ENCODE data around the gene NINJ1.

Gene NINJ1

DNA sequence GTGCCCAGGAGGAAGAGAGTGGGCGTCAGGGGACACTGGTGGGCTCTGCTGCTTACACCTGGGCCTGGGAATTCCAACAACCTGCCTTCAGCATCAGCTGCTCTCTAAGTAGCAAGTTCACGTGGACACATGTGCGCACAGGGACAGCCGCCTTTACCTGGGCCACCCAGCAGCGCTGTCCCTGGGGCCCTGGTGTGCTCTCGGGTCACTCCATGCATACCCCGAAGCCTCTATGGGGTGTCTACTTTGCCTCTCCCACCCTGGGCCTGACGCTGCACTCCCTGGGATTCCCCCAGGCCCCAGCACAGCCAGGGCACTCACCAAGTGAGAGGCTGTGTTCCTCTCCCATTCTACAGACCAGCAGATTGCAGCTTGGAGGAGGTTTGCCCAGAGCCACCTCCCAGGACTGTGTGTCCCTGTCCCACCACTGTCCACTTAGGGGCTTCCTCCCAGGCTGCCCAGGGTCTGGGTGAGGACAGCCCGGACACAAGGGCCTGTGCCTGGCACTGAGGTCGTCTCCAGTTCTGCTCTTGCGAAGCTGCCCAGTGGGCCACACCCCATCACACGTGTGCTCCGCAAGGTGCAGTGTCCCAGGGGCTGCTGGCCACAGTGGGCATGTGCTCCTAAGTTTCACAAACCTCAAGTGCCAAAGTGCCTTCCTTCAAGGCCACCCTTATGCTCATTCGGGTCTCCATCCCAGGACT lies 5.9 kb downstream of the NINJ1 start:
- TF ChIP-seq, protein P1, sequence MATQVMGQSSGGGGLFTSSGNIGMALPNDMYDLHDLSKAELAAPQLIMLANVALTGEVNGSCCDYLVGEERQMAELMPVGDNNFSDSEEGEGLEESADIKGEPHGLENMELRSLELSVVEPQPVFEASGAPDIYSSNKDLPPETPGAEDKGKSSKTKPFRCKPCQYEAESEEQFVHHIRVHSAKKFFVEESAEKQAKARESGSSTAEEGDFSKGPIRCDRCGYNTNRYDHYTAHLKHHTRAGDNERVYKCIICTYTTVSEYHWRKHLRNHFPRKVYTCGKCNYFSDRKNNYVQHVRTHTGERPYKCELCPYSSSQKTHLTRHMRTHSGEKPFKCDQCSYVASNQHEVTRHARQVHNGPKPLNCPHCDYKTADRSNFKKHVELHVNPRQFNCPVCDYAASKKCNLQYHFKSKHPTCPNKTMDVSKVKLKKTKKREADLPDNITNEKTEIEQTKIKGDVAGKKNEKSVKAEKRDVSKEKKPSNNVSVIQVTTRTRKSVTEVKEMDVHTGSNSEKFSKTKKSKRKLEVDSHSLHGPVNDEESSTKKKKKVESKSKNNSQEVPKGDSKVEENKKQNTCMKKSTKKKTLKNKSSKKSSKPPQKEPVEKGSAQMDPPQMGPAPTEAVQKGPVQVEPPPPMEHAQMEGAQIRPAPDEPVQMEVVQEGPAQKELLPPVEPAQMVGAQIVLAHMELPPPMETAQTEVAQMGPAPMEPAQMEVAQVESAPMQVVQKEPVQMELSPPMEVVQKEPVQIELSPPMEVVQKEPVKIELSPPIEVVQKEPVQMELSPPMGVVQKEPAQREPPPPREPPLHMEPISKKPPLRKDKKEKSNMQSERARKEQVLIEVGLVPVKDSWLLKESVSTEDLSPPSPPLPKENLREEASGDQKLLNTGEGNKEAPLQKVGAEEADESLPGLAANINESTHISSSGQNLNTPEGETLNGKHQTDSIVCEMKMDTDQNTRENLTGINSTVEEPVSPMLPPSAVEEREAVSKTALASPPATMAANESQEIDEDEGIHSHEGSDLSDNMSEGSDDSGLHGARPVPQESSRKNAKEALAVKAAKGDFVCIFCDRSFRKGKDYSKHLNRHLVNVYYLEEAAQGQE (IDR thresholded peaks at IDR 0.05; ENCODE audit: insufficient read depth in 1 of 2, low read depth in 2 of 2, low read length in 2 of 2), result no peak
- no peak for TF ChIP-seq FOXP2 (optimal IDR thresholded peaks at IDR 0.05; ENCODE audit: borderline replicate concordance, extremely low read depth, extremely low read length, insufficient read depth)
- no peak for TF ChIP-seq POLR2AphosphoS5 (IDR thresholded peaks at IDR 0.05; ENCODE audit: low read depth, low read length)
- TF ChIP-seq TAF1 (IDR thresholded peaks at IDR 0.05; ENCODE audit: borderline replicate concordance, insufficient read depth, low read length), result no peak
- TF ChIP-seq SIN3A (IDR thresholded peaks at IDR 0.05; ENCODE audit: borderline replicate concordance, insufficient read depth, low read length), result no peak

DNA sequence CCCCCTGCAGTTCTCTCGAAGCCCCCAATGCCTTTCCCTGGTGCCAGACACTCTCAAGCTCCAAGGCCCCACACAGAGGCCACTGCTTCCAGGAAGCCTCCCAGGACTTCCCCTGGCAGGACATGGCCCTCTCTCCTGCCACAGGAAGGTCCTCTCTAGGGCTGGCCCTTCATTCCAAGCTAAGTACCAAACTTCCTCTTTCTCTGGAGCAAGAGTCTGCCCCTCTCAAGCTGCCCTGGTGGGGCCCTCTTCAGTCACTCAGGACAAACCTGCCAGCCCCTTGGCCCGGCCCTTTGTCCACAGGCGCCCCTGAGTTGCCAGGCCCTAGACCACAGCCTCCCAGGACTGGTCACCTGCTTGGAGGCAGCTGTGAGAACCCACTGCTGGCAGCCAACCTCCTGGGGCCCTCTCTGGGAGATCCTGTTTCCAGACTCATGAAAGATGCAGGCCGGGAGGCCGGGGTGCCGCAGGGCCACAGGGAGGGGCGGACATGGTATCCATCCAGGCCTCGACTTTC lies 6.6 kb downstream of the NINJ1 start:
- no peak for TF ChIP-seq TAF1 (IDR thresholded peaks at IDR 0.05; ENCODE audit: borderline replicate concordance, insufficient read depth, low read length)
- TF ChIP-seq SIN3A (IDR thresholded peaks at IDR 0.05; ENCODE audit: borderline replicate concordance, insufficient read depth, low read length), result no peak
- TF ChIP-seq, protein P1 (IDR thresholded peaks at IDR 0.05; ENCODE audit: insufficient read depth in 1 of 2, low read depth in 2 of 2, low read length in 2 of 2), result no peak
- TF ChIP-seq POLR2AphosphoS5 (IDR thresholded peaks at IDR 0.05; ENCODE audit: low read depth, low read length), result no peak
- TF ChIP-seq FOXP2 (optimal IDR thresholded peaks at IDR 0.05; ENCODE audit: borderline replicate concordance, extremely low read depth, extremely low read length, insufficient read depth), result no peak

DNA sequence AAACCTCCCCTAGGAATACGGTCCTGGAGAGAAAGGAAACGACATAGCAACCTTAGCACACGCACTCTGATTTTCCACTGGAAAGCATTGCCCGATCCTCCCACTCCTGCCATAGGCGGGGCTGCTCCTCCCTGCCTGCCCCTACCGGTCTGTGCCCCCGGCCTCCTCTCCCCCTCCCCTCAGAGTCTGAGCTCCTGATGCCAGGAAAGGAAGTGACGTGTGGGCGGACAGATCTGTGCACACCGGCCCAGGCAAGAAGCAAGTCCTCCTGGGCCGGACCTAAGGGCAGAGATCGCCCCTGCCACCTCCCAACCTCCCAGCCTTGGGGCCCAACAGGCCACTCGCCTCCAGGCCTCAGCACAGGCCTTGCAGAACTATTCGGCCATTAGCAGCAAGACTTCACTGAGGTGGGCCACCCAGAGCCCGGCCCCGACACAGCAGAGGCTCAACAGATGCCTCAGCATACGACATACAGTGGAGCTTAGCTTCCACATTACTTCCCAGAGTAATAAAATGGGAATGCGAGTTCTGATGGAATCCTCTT lies 7.2 kb downstream of the NINJ1 start:
- TF ChIP-seq, protein P1 (IDR thresholded peaks at IDR 0.05; ENCODE audit: insufficient read depth in 1 of 2, low read depth in 2 of 2, low read length in 2 of 2), result no peak
- no peak for TF ChIP-seq FOXP2 (optimal IDR thresholded peaks at IDR 0.05; ENCODE audit: borderline replicate concordance, extremely low read depth, extremely low read length, insufficient read depth)
- no peak for TF ChIP-seq TAF1 (IDR thresholded peaks at IDR 0.05; ENCODE audit: borderline replicate concordance, insufficient read depth, low read length)
- TF ChIP-seq SIN3A (IDR thresholded peaks at IDR 0.05; ENCODE audit: borderline replicate concordance, insufficient read depth, low read length), result no peak
- TF ChIP-seq POLR2AphosphoS5 (IDR thresholded peaks at IDR 0.05; ENCODE audit: low read depth, low read length), result no peak

DNA sequence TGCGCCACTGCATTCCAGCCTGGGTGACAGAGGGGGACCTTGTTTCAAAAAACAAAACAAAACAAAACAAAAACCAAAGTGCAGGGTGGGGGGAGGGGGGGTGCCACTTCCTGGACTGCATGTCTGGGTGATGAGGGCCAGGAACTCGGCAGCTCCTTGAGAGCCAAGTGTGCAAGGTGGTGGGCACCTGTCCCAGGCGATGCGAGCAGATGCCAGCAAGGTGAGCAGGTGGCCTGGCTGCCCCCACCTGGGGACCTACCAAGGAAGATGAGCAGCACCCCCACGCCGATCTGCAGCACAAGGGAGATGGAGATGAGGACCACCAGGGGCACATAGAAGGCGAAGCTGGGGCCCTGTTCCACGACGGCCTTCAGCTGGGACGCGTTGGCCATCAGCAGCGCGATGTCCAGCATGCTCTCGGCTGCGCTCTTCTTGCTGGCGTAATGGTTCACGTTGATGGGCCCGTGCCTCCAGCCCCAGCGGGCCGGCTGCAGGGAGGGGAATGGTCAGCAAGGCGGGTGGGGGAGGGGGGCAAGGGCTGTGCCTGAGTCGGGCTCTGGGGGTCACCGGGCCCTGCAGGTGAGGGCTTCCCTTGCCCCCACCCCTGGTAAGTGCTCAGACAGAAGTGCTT lies 7.8 kb downstream of the NINJ1 start:
- no peak for TF ChIP-seq FOXP2 (optimal IDR thresholded peaks at IDR 0.05; ENCODE audit: borderline replicate concordance, extremely low read depth, extremely low read length, insufficient read depth)

DNA sequence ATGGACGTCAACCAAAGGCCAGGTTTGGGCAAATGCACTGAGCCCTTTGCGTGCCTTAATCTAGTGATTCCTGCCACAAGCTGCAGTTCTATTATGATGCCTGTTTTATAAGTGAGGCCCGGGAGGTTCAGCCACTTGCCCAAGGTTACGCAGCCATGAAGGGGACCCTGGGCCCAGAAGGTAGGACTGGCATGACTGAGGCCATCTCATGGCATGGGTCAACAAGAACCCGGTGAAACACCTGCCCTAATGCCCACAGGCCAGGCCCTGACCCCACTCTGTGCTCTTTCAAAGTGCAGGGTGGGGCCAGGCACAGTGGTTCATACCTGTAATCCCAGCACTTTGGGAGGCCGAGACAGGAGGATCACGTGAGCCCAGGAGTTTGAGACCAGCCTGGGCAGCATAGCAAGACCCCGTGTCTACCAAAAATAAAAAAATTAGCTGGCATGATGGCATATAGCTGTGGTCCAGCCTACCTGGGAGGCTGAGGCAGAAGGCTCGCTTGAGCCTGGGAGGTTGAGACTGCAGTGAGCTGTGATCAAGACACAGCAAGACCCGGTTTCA lies 8.6 kb downstream of the NINJ1 start:
- TF ChIP-seq FOXP2 (optimal IDR thresholded peaks at IDR 0.05; ENCODE audit: borderline replicate concordance, extremely low read depth, extremely low read length, insufficient read depth) (no peak), TAF1 (IDR thresholded peaks at IDR 0.05; ENCODE audit: borderline replicate concordance, insufficient read depth, low read length) (no peak), SIN3A (IDR thresholded peaks at IDR 0.05; ENCODE audit: borderline replicate concordance, insufficient read depth, low read length) (no peak), POLR2AphosphoS5 (IDR thresholded peaks at IDR 0.05; ENCODE audit: low read depth, low read length) (no peak)
- TF ChIP-seq, protein P1 (IDR thresholded peaks at IDR 0.05; ENCODE audit: insufficient read depth in 1 of 2, low read depth in 2 of 2, low read length in 2 of 2), result no peak
